Stomach smooth muscle (tissue), 2 donors: ENCODE results near the gene NEURL1.
"Not testable (repeated sequence)": the region's sequence is repeated elsewhere in the genome, so short reads cannot be mapped to it uniquely, and the experiment has no call there.

Experiments used
- H3K27ac ChIP-seq: one replicate; pipeline ENCODE4 v1.7.0; 2013; ENCODE audit warnings: mild to moderate bottlenecking, low read length, inconsistent platforms
- H3K27me3 ChIP-seq, 2 donors: one replicate each; pipeline ENCODE4 v1.7.0; 2013; ENCODE audit warnings: low read length in 2 of 2; ENCODE audit not compliant: insufficient read depth in 2 of 2, control insufficient read depth in 1 of 2
- H3K36me3 ChIP-seq, 2 donors: one replicate each; pipeline ENCODE4 v1.7.0; 2013; ENCODE audit warnings: low read length in 2 of 2; ENCODE audit not compliant: control insufficient read depth in 2 of 2, insufficient read depth in 2 of 2
- H3K4me1 ChIP-seq: one replicate; pipeline ENCODE4 v1.7.0; 2013; ENCODE audit warnings: low read length; ENCODE audit not compliant: control insufficient read depth, insufficient read depth
- H3K4me3 ChIP-seq, 2 donors: one replicate each; pipeline ENCODE4 v1.7.0; 2013; ENCODE audit warnings: low read length in 2 of 2
- H3K9ac ChIP-seq, 2 donors: one replicate each; pipeline ENCODE4 v1.7.0; 2013; ENCODE audit warnings: low read length in 2 of 2, mild to moderate bottlenecking in 1 of 2
- H3K9me3 ChIP-seq, 2 donors: one replicate each; pipeline ENCODE4 v1.7.0; 2013; ENCODE audit warnings: low read length in 2 of 2; ENCODE audit not compliant: control insufficient read depth in 2 of 2
- donor health status: healthy.
- donor health status: Pancreatic carcinoma.

The NEURL1 gene

DNA sequence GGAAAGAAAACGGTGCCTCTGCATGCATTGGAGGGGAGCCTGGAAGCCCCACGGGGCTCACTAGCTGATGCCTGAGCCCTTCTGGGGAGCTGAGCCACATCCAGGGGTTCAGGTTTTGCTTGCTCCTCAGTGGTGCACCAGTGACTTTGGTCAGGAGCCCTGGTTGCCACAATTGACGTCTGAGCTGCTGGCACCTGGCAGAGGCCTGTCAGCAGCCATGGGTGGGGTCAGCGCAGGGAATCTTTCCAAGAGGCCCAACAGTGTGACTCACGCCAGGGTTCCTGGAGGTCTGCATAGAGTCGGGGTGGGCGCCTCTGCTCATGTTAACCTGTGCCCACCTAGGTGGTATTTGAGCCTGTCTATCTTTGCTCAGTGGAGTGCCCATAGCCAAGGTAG, 138.7 kb downstream of the NEURL1 start:
- Histone ChIP-seq H3K27ac (no peak overlapping the region), H3K9me3 (no peaks in the 10 kb centered on the region), H3K4me3 (no peak overlapping the region), H3K36me3 (peaks cover 5 to 33% of the 10 kb centered on the region in 2 donors), H3K27me3 (no peaks in the 10 kb centered on the region), H3K9ac (no peak overlapping the region), H3K4me1 (peaks cover 23% of the 10 kb centered on the region)

DNA sequence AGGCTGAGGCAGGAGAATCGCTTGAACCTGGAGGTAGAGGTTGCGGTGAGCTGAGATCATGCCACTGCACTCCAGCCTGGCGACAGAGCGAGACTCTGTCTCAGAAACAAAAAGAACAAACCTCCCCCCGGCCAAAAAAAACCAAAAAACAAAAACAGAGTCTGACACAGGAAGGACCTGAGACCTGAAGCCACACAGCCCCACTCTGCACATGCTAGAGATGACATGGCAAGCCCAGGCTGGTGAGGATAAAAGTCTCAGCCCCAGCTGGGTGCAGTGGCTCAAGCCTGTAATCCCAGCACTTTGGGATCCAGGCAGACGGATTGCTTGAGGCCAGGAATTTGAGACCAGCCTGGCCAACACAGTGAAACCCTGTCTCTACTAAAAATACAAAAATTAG, 139.4 kb downstream of the NEURL1 start:
- Histone ChIP-seq H3K36me3 (peaks cover 0 to 27% of the 10 kb centered on the region in 2 donors), H3K4me1 (peaks cover 29% of the 10 kb centered on the region)
- not testable (repeated sequence) for H3K27ac ChIP-seq, H3K9me3 ChIP-seq, H3K27me3 ChIP-seq, H3K4me3 ChIP-seq, H3K9ac ChIP-seq

DNA sequence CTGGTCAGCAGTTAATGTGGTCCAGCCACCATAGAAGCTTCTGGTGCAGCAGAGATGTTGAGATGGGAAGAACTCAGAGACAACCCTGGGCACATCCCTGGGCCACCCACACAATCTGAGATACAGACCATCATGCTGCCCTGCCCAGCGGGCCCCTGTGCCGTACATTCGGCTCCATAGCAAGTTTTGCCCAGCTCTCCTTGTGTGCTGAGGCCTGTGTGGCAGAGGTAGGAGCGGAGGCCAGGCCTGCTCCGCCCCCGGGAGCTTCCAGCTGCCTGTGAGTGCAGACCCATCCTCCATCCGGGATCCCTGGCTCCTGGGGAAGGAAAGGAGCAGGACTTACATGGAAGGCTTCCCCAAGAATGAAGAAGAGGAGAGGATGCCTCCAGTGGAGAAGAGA, 140.3 kb downstream of the NEURL1 start:
- H3K9ac ChIP-seq = no peak overlapping the region
- peaks cover 39% of the 10 kb centered on the region for H3K4me1 ChIP-seq
- no peaks in the 10 kb centered on the region for H3K9me3 ChIP-seq
- H3K4me3 ChIP-seq = no peak overlapping the region
- no peak overlapping the region for H3K27ac ChIP-seq
- peaks cover 0 to 25% of the 10 kb centered on the region in 2 donors for H3K36me3 ChIP-seq
- no peaks in the 10 kb centered on the region for H3K27me3 ChIP-seq

DNA sequence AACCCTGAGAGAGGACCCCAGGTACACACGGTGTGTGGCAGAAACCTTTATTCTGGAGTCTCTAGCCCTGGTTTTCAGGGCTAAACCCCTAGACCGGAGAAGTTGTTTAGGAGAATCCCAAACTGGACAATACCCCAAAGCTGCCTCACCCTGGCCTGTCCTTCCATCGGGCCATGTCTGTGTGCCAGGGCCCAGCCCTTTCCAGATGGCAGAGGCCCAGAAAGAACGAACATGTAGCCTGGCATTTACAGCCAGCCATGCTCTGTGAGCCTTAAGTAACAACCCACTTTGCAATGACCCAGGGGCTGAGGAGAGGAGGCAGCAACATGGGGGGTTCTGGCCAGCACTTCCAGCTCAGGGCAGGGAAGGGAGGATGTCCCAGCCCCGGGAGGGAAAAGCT, 142.1 kb downstream of the NEURL1 start:
- peaks cover 42% of the 10 kb centered on the region for H3K4me1 ChIP-seq
- H3K27me3 ChIP-seq = no peaks in the 10 kb centered on the region
- H3K27ac ChIP-seq = no peak overlapping the region
- H3K9me3 ChIP-seq = no peaks in the 10 kb centered on the region
- H3K9ac ChIP-seq = no peak overlapping the region
- no peak overlapping the region for H3K4me3 ChIP-seq
- peaks cover 0 to 22% of the 10 kb centered on the region in 2 donors for H3K36me3 ChIP-seq

DNA sequence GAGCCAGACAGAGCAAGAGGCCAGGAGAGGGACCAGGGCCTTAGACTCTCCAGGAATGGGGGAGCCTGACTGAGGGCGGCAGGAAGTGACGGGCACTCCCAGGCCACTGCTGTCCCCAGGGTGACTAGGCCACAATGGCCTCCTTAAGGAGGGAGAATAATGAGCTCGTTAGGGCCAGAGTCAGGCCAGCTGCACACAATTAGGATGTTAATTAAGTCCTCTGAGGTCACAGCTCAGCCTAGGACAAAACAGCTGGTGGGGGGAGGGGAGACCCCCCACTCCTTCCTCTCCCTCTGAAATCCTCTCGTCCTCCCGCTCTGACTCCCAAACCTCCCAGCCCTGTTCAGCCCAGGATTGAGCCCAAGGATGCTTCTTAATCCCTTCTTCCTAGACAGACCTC, 143.0 kb downstream of the NEURL1 start:
- Histone ChIP-seq H3K4me1 (peaks cover 51% of the 10 kb centered on the region), H3K27ac (peak overlapping the region; percentile 84)

DNA sequence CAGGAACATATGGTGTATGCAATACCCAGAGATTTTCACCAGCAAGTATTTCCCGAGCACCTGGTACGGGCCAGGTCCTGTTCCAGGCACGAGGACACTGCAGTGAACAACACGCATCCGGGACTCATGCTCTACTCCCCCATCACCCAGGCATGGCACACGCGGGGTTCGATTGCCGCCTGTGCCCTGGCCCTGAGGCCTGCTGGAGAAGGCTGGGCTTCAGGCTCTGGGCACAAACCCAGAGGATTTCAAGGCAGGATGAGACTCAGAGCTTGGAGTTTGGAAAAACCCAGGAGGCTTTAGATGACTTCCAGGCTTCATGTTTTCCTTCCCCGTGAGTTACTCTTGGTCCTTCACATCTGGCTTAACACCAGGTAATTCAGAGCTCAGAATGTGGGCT, 143.5 kb downstream of the NEURL1 start:
- peak overlapping the region in 1 of 2 donors; percentile 29 for H3K9ac ChIP-seq
- H3K36me3 ChIP-seq = peaks cover 0 to 15% of the 10 kb centered on the region in 2 donors
- H3K27me3 ChIP-seq = no peaks in the 10 kb centered on the region
- no peak overlapping the region for H3K4me3 ChIP-seq
- peak overlapping the region; percentile 84 for H3K27ac ChIP-seq
- no peaks in the 10 kb centered on the region for H3K9me3 ChIP-seq
- H3K4me1 ChIP-seq = peaks cover 51% of the 10 kb centered on the region

More for the DNA sequence above, 143.0 kb downstream of the NEURL1 start:
- Histone ChIP-seq H3K27me3 (no peaks in the 10 kb centered on the region), H3K36me3 (peaks cover 0 to 19% of the 10 kb centered on the region in 2 donors), H3K9ac (no peak overlapping the region), H3K4me3 (no peak overlapping the region), H3K9me3 (no peaks in the 10 kb centered on the region)

DNA sequence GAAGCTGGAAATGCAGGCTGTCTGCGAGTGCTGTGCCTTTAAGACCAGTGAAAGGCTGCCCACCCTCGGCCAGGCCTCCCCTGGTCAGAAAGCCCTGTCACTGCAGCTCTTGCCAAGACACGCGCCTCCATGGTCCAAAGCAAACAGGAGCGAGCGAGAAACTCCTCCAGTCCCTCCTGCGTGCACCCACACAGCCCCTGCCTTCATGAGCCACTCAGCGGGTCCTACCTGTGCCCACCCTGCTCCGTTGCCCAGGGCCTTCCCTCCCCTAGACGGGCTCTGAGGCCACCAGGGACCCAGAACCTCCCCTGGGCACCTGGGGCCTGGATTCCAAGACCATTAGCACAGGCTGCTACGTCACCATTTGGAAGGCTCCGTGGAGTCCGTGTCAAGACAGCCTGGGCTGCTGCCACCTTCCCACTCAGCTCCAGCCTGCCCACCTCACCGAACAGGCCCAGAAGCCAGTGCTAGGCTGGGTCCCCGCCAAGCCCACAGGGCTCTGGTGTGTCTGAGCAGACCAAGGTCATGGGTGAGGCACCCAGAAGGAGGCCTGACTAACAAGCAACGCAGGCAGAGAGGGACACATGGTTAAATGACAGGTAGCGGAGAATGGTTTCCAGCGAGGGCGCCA, 144.5 kb downstream of the NEURL1 start:
- H3K36me3 ChIP-seq = peaks cover 3 to 14% of the 10 kb centered on the region in 2 donors
- H3K4me1 ChIP-seq = peaks cover 60% of the 10 kb centered on the region
- H3K9ac ChIP-seq = peak overlapping the region; percentile 42 to 47
- peak overlapping the region; percentile 12 to 57 for H3K4me3 ChIP-seq
- H3K9me3 ChIP-seq = no peaks in the 10 kb centered on the region
- peak overlapping the region; percentile 84 for H3K27ac ChIP-seq
- no peaks in the 10 kb centered on the region for H3K27me3 ChIP-seq

DNA sequence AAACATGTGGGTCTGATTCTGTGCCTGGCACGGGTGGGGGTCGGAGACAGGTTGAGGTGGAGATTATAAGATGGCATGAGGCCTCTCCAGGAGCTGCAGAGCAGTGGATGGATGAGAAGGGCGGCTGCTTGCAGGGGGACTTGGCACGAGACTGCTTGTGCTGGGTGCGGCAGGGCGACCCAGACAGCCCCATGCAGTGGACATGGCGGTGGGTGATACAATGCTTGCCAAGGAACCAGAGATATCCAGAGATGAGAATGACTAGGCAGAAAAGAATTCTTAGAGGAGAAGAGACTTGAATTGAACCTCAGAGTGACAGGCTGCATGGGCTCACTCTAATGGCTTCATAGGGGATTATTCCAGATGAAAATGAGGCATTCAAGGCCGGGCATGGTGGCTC, 145.4 kb downstream of the NEURL1 start:
- H3K4me1 ChIP-seq = peaks cover 60% of the 10 kb centered on the region
- H3K9ac ChIP-seq = no peak overlapping the region
- no peak overlapping the region for H3K4me3 ChIP-seq
- peak overlapping the region; percentile 84 for H3K27ac ChIP-seq
- H3K27me3 ChIP-seq = no peaks in the 10 kb centered on the region
- peaks cover 3 to 12% of the 10 kb centered on the region in 2 donors for H3K36me3 ChIP-seq
- no peaks in the 10 kb centered on the region for H3K9me3 ChIP-seq

DNA sequence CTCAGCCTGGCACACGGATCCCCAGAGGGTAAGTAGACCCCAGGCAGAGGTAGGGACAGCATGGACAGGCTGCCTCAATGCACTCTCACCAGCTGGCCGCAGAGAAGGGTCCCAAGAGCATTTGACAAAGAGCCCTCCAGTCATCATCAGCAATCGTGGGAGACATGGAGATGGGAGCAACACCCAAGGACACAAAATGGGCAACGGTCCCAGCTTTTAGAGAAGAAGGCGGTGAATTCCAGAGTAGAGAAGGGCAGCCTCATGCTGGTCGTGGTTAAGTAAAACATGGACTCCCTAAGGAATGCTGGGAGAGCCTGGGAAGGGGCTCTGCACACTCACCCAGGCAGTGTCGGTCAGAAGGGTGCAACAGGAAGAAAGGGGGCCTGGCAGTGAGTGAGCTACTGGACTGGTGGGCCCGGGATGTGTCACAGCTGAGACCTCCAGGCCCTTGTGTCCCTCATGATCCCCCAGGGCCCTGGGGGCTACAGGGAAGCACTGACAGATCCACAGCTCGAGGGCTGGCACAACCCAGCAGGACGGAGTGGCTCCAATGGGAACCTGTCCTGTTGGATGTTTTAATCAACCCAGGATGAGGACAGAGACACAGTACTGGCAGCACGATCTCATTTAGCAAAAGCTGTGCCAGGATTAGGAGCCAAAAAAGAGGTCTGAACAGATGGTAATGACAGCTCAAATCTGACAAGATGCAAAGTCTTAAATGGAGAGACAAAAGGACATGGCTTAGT, 147.1 kb downstream of the NEURL1 start:
- Histone ChIP-seq H3K4me1 (peaks cover 66% of the 10 kb centered on the region), H3K36me3 (peaks cover 3 to 5% of the 10 kb centered on the region in 2 donors), H3K4me3 (no peak overlapping the region), H3K27ac (peak overlapping the region; percentile 18), H3K27me3 (no peaks in the 10 kb centered on the region), H3K9ac (no peak overlapping the region), H3K9me3 (no peaks in the 10 kb centered on the region)

DNA sequence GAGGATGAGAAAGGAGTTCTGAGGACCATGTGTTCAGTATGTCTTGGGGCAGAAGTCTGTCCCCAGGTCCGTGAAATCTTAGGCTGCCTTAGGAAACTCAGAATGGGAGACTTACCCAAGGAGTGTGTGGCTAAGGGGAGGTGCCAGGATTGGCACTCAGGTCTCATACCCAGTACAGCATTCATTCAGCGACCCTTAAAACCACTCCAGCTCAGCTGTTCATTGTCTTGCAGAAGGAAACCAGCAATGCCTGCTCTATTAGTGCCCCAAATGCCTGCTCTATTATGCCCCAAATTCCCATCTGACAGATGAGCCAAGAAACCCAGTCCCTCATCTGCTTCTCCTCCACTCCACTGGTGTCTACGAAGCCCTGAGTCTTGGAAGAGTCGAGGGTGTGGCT, 147.8 kb downstream of the NEURL1 start:
- no peak overlapping the region for H3K9ac ChIP-seq

More for the DNA sequence above, 147.8 kb downstream of the NEURL1 start:
- H3K36me3 ChIP-seq = peaks cover 3 to 6% of the 10 kb centered on the region in 2 donors
- H3K27me3 ChIP-seq = no peaks in the 10 kb centered on the region
- H3K27ac ChIP-seq = peak overlapping the region; percentile 18
- H3K4me3 ChIP-seq = no peak overlapping the region
- peaks cover 65% of the 10 kb centered on the region for H3K4me1 ChIP-seq
- H3K9me3 ChIP-seq = no peaks in the 10 kb centered on the region
